ENCODE results near the gene GSC.
"Not testable (repeated sequence)": the region's sequence is repeated elsewhere in the genome, so short reads cannot be mapped to it uniquely, and the experiment has no call there.

GSC gene

DNA sequence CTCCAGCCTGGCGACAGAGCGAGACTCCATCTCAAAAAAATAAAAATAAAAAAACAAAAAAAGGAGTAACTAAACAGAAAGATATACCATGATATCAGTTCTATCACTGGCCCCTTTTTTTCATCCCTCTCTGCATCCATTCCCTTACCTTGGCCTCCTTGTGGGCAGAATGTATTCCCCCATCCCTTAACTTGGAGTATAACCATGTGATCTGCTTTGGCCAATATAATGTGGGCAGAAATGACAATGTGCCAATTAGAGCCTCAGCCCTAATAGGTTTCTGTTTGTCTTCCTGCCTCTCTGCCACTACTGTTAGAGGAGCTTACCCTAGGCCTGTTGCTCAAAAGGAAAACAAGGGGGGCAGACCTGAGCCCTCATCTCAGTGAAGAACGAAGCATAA is 23.8 kb downstream of the GSC start:
- no peak for DNase-seq (ENCODE audit: low read depth in 2 of 2)

- no peak for DNase-seq (ENCODE audit: low read depth in 2 of 2)
These were observed 31.2 kb downstream of the GSC start for GRCh38 chr14:94738751-94739150.

GRCh38 chr14:94738097-94738496 is 31.8 kb downstream of the GSC start:
- no peak for DNase-seq (ENCODE audit: low read depth in 2 of 2)

DNA sequence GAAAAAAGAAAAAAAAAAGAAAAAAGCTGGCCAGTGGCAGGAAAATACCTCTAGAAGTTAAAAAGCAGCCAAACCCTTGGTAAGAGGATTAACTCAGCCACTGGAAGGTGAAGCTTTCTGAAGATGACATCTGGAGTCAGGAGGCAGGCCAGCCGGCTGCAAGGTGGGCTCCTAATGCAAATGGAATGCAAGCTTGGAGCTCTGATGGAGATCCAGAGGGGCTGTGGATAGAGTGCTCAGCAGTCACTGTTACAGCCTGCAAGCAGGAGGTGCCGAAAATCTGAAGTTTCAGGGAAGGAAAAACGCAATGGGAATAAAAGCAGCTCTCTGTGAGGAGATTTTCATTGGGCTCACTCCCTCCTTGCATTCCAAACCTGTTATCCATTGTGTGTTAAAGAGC is 41.0 kb downstream of the GSC start:
- DNase-seq (ENCODE audit: low read depth in 2 of 2): no peak

DNA sequence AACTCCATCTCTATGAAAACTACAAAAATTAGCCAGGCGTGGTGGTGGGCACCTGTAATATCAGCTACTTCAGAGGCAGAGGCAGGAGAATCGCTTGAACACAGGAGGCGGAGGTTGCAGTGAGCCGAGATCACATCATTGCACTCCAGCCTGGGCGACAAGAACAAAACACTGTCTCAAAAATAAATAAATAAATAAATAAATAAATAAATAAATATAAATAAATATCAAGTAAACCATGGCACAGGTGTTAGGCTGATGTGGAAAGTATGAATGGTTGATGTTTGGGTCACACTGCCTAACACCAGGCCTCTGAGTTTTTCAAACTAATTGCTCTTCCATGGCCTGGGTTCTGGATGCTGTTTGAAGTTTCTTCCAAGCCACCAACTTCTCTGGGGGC is 41.5 kb downstream of the GSC start:
- DNase-seq (ENCODE audit: low read depth in 2 of 2): not testable (repeated sequence)

- not testable (repeated sequence) for DNase-seq (ENCODE audit: low read depth in 2 of 2)
These were observed 43.3 kb downstream of the GSC start for GRCh38 chr14:94726649-94727048.

DNA sequence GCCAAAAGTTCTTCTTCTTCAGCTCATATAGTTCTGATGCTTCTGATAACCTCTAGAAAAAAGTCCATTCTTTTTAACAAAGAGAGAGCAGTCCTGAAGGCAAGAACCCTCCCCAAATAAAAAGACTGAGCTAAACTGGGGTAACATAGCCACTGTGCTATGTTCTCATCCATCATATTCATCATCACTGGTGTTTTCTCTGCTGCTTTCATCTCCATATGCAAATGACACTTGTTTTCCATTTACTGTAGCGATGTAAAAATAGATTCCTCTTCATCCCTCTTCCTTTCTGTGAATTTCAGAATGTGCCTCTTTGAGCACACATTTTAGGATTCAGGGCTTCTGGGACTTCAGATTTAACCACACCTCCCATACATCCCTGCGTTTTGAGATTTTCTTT is 44.9 kb downstream of the GSC start:
- DNase-seq (ENCODE audit: low read depth in 2 of 2): no peak

DNA sequence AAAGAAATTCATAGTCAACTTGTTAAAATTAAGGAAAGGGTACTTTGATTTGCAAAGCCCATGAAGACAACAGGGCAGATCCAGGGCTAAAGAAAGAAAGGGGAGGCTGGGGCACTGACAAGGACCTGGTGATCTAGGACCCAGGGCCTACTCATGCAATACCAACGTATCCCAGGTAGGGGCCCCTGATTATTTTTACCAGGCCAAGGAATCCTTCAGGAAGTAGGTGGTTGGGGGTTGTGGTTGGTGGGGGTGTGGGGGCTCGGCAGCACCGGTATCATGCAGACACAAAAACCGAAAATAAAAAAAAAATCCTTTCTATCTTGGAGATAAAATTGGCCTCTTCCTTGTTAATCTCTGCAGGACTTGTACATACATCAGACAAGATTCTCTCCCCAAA is 47.5 kb downstream of the GSC start:
- no peak for DNase-seq (ENCODE audit: low read depth in 2 of 2)
